Loucy (cell line): ENCODE data around the gene NADK.

Experiments used
- H2AFZ ChIP-seq: fragments of 200-600 bp; sonication (generic); 2 replicates; pipeline ENCODE4 v1.6.0; 2016; ENCODE audit warnings: antibody characterized with exemption, mild to moderate bottlenecking, low read length, moderate library complexity
- H3F3A ChIP-seq: fragments of 200-600 bp; 2 replicates; pipeline ENCODE4 v1.6.0; 2016; ENCODE audit warnings: antibody characterized with exemption, low read depth, mild to moderate bottlenecking
- H3K27me3 ChIP-seq: fragments of 200-600 bp; sonication (generic); 2 replicates; pipeline ENCODE4 v1.6.1; 2014; ENCODE audit warnings: low read length, mild to moderate bottlenecking; ENCODE audit not compliant: insufficient read depth, poor library complexity, severe bottlenecking
- H3K36me3 ChIP-seq: fragments of 200-600 bp; sonication (generic); 2 replicates; pipeline ENCODE4 v1.6.1; 2016; ENCODE audit warnings: low read length; ENCODE audit not compliant: insufficient read depth
- H3K4me1 ChIP-seq: fragments of 200-600 bp; sonication (generic); 2 replicates; pipeline ENCODE4 v1.5.1; 2014; ENCODE audit warnings: low read length, mild to moderate bottlenecking; ENCODE audit not compliant: insufficient read depth, poor library complexity, severe bottlenecking
- H3K4me2 ChIP-seq: fragments of 200-600 bp; sonication (generic); 2 replicates; pipeline ENCODE4 v1.6.0; 2014; ENCODE audit warnings: antibody characterized with exemption, low read length, low read depth, mild to moderate bottlenecking; ENCODE audit not compliant: poor library complexity, severe bottlenecking
- H3K4me3 ChIP-seq: fragments of 200-600 bp; sonication (generic); 2 replicates; pipeline ENCODE4 v1.5.1; 2014; ENCODE audit warnings: low read length, mild to moderate bottlenecking, mixed read lengths; ENCODE audit not compliant: poor library complexity, severe bottlenecking
- H3K79me2 ChIP-seq: fragments of 200-600 bp; sonication (generic); 2 replicates; pipeline ENCODE4 v1.6.1; 2014; ENCODE audit warnings: low read length; ENCODE audit not compliant: insufficient read depth
- H3K9ac ChIP-seq: fragments of 200-600 bp; sonication (generic); 2 replicates; pipeline ENCODE4 v1.6.0; 2014; ENCODE audit warnings: mild to moderate bottlenecking, low read depth, low read length, moderate library complexity; ENCODE audit not compliant: poor library complexity, severe bottlenecking
- H3K9me2 ChIP-seq: fragments of 200-600 bp; sonication (generic); replicated peaks from 2 replicates; pipeline ENCODE4 v1.6.1; 2016; ENCODE audit warnings: low read depth, low read length, mixed read lengths
- H3K9me3 ChIP-seq: fragments of 200-600 bp; sonication (generic); 2 replicates; pipeline ENCODE4 v1.6.1; 2014; ENCODE audit warnings: mild to moderate bottlenecking, antibody characterized with exemption, low read length, low read depth; ENCODE audit not compliant: insufficient read depth
- H4K20me1 ChIP-seq: fragments of 200-600 bp; sonication (generic); 2 replicates; pipeline ENCODE4 v1.6.0; 2014; ENCODE audit warnings: antibody characterized with exemption, low read length, mild to moderate bottlenecking; ENCODE audit not compliant: insufficient read depth, poor library complexity, severe bottlenecking
- CTCF ChIP-seq: fragments of 200-600 bp; sonication (generic); conservative IDR thresholded peaks from 2 replicates; pipeline ENCODE4 v1.5.1; 2014; ENCODE audit warnings: mild to moderate bottlenecking, antibody characterized with exemption, low read length
- EZH2phosphoT487 ChIP-seq: fragments of 200-600 bp; IDR thresholded peaks from 2 replicates; pipeline ENCODE4 v1.6.1; 2018; ENCODE audit warnings: antibody characterized with exemption, mild to moderate bottlenecking, moderate library complexity, borderline replicate concordance

The NADK gene

GRCh38 chr1:1780598-1781525 is 2.6 kb upstream of the NADK start:
- Histone ChIP-seq H3F3A (peaks cover 3% of the 10 kb centered on the region; the same call in 1 of the 2 replicates), H3K79me2 (peaks cover 23% of the 10 kb centered on the region), H3K4me3 (no peak overlapping the region), H3K4me1 (peaks cover 36% of the 10 kb centered on the region), H4K20me1 (peaks cover 3% of the 10 kb centered on the region), H3K36me3 (peaks cover 13% of the 10 kb centered on the region; the same call in 1 of the 2 replicates), H2AFZ (no peak overlapping the region), H3K4me2 (peak overlapping the region; percentile 40), H3K9me2 (no peaks in the 10 kb centered on the region), H3K9ac (peak overlapping the region; percentile 71), H3K9me3 (no peaks in the 10 kb centered on the region), H3K27me3 (peaks cover 4% of the 10 kb centered on the region)
- TF ChIP-seq CTCF = no peak
- TF ChIP-seq EZH2phosphoT487 = no peak

DNA sequence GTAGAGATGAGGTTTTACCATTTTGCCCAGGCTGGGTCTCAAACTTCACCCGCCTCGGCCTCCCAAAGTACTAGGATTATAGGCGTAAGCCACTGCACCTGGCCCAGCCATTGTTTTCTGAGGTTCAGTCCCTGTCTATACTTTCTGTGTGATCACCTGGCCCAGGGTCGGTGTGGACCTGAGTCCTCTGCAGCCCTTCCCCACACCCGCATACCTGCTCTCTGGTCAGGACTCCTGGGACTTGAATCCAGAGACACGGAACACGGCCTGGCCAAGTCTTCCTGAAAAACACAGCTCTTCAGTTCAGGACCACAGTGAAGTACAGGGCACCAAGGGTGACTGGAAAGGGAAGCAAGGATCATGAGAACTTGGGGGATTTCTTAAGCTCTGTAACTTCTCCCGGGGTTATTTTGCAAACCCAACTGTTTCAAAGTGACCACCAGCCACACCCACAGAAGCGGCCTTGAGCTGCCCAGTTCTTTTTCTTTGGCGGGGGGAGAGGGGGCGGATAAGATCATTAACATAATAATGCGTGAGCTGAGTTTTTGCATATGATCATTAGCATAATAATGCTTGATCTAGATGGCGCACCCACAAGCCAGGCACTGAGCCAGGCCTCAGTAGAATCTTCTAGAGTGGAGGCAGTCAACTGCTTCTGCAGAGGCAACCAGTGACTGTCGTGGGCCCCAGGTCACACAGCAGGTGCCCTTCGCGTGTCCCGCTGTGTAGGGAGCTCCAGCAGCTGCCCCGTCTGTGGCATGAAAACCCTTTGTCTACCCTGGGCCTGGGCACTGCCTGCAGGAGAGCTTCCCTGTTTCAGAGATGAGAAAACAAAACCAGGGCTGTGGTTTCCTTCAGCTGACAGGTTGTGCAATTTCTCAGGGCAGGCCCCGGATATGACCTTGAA is 1.7 kb upstream of the NADK start:
- Histone ChIP-seq H3K9me2 (no peaks in the 10 kb centered on the region), H3F3A (peaks cover 3% of the 10 kb centered on the region; the same call in 1 of the 2 replicates), H3K9ac (peak overlapping the region; percentile 71), H3K4me2 (peak overlapping the region; percentile 40), H3K27me3 (peaks cover 4% of the 10 kb centered on the region), H3K4me3 (no peak overlapping the region), H3K4me1 (peaks cover 45% of the 10 kb centered on the region), H3K9me3 (no peaks in the 10 kb centered on the region), H3K36me3 (peaks cover 4% of the 10 kb centered on the region; the same call in 1 of the 2 replicates), H3K79me2 (peaks cover 32% of the 10 kb centered on the region), H2AFZ (no peak overlapping the region), H4K20me1 (no peaks in the 10 kb centered on the region)
- TF ChIP-seq EZH2phosphoT487 (no peak), CTCF (no peak)

- no peaks in the 10 kb centered on the region for H4K20me1 ChIP-seq
- peaks cover 3% of the 10 kb centered on the region; the same call in 1 of the 2 replicates for H3F3A ChIP-seq
- peak overlapping the region; percentile 75 for H3K4me2 ChIP-seq
- H3K4me1 ChIP-seq = peaks cover 46% of the 10 kb centered on the region
- peaks cover 39% of the 10 kb centered on the region for H3K79me2 ChIP-seq
- H3K9ac ChIP-seq = peak overlapping the region; percentile 71
- no peaks in the 10 kb centered on the region for H3K36me3 ChIP-seq
- peak overlapping the region; percentile 86 for H3K4me3 ChIP-seq
- no peak overlapping the region for H2AFZ ChIP-seq
- peaks cover 4% of the 10 kb centered on the region for H3K27me3 ChIP-seq
- no peaks in the 10 kb centered on the region for H3K9me2 ChIP-seq
- TF ChIP-seq EZH2phosphoT487 (no peak), CTCF (no peak)
- H3K9me3 ChIP-seq = no peaks in the 10 kb centered on the region
These were observed 1.0 kb upstream of the NADK start for GRCh38 chr1:1779320-1779675.
